GM19324 (cell line): ENCODE measurements around the gene PDE9A.

Source experiments
- ATAC-seq: cut with Tn5 transposase; IDR thresholded peaks from one replicate; pipeline ENCODE4 v1.9.1; 2021; ENCODE audit warnings: mild to moderate bottlenecking, moderate library complexity; ENCODE audit not compliant: unreplicated experiment, low FRiP score

Gene PDE9A

GRCh38 chr21:42684109-42684916 is 30.9 kb downstream of the PDE9A start:
- no peak for ATAC-seq

DNA sequence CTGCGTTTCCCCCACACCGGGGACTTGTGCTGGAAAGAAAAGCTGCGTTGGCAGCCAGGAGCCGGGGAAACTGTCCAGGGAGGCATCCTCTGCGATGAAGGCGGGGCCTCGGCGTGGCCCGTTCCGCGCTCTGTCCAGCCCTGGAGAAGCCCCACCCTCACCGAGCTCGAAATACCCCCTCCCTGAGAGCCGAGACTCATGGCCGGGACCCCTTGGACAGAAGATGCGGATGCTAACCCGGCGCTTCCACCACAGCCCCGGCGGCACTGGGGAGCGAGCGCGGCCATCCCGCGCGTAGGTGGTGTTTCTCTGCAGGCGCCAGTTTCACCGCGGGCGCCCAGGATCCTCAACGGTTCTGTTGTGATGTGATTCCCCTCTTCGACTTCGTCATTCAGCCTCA is 31.6 kb downstream of the PDE9A start:
- no peak for ATAC-seq

DNA sequence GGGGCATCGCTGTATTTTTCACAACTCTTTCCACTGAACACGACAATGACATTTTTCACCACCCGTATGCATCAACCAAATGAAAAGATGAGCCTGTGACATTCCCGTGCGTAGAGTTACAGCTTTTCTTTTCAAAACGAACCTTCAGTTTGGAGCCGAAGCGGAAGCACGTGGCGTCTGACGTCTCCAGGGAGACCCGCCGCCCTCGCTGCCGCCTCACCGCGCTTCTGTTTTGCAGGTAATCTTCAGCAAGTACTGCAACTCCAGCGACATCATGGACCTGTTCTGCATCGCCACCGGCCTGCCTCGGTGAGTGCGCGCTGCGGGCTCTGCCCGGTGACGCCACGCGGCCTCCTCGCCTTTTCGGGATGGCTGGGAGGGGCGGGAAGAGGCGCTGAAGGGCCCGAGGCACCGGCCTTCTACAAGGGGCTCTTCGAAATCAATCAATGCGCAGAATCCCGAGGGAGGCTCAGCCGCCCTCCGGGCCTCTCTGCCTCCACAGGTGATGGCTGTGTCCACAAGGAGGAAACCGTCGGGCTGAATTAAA is 32.6 kb downstream of the PDE9A start:
- no peak for ATAC-seq

GRCh38 chr21:42687796-42688195 is 34.4 kb downstream of the PDE9A start:
- no peak for ATAC-seq

GRCh38 chr21:42688226-42688840 is 34.9 kb downstream of the PDE9A start:
- ATAC-seq, result no peak

DNA sequence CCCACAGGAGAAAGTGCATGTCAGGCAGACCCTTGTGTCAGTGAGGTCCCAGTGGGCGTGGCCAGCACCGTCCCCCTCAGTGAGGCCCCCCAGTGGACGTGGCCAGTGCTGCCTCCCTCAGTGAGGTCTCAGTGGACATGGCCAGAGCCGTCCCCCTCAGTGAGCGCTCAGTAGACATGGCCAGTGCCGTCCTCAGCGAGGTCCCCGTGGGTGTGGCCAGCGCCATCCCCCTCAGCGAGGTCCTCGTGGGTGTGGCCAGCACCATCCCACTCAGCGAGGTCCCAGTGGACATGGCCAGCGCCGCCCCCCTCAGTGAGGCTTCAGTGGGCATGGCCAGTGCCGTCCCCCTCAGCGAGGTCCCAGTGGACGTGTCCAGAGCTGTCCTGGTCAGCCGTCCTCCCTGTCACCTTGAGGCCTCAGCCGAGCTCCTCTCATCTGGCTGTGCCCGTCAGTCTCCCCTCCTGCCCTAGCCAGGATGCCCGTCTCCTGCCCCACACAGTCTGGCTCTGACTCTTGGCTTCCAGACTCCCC is 35.5 kb downstream of the PDE9A start:
- no peak for ATAC-seq

GRCh38 chr21:42690586-42690985 is 37.2 kb downstream of the PDE9A start:
- no peak for ATAC-seq

- ATAC-seq, result no peak
Measured at GRCh38 chr21:42691901-42692559, 38.6 kb downstream of the PDE9A start.

DNA sequence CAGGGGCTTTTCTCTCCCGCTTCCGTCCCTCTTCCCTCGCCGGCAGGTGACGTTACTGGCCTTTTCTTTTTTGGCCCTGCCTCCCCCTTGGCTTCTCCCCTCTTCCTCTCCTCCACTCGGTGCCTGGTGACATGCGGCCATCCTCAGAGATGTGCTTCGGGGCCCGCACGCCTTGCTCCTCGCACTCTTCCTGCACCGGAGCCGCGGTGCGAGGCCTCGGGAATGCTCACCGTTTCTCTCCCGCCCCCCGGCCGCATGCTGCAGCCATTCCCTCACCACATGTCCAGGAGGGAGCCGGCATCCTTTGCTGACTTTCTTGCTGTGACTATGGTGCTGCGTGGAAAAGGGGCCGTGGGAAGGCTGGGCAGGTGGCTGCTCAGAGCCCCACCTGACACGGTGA is 39.3 kb downstream of the PDE9A start:
- no peak for ATAC-seq

- ATAC-seq, result no peak
Measured at GRCh38 chr21:42694751-42695696, 41.6 kb downstream of the PDE9A start.

DNA sequence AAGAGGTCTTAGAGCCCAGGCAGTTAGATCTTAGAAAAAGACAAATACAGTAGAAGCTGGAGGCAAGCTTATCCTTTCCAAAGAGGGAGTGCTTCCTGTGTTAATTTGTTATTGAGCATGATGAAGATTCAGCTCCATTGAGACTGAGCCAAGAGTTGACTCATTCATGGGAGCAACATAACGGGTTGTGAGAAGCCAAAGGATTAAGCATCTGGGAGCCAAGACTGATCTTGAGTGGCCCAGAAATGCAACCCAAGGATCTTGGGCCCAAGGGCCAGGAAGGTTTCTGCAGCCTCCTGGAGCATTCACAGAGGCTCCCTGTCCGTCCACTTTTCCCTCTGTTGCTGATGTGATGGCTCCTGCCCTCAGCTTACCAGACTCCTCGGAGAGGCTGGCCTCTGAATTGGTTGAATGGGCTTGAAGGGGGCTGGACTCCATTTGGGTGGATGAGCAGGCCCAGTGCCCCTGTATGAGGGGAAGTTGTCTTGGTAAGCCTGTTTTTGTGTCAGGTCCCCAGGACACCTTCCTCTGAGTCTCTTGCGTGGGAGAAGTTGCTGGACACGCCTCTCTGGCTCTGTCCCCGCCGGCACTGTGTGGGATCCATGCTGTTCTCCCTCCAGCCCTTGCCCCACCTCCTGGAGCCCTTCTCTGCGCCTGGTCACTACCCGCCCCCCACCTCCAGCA is 42.4 kb downstream of the PDE9A start:
- no peak for ATAC-seq

GRCh38 chr21:42696501-42697040 is 43.1 kb downstream of the PDE9A start:
- no peak for ATAC-seq

GRCh38 chr21:42698733-42699132 is 45.3 kb downstream of the PDE9A start:
- ATAC-seq, result no peak

DNA sequence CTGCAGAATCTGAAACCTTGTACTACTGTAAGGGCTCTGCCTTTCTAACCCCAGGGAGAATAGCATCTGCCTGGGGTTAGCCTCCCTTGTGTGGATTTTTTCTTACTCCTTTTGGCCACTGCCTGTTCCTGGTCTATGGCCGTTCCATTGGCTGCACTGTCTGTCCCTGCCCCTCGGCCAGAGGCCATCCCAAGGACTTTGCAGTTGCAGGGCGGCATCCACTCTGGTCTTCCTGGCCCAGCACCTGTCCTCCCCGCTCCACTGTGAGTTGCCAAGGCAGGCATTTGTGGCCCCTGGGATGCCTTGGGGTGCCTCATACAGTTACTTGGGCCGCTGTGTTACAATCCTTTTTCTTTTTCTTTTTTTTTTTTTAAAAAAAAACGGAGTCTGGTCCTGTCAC is 45.8 kb downstream of the PDE9A start:
- ATAC-seq, result no peak

- ATAC-seq, result no peak
Measured at GRCh38 chr21:42701706-42702456, 48.5 kb downstream of the PDE9A start.

DNA sequence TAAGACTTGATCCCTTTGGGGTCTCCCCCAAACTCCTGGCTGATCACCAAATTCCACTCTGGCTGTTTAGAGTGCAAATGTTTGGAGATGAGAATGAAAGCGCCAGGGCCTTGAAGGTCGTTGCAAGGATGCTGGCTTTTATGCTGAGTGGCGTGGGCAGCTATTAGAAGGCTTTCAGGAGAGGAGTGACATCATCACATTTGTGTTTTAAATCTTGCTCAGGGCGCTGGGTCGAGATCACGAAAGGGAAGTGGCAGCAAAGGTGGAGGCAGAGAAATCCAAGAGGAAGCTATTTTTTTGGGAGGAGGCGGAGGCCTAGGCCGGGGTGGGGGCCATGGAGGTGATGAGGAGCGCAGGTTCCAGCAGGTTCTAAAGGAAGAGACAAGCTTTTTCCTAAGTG is 49.3 kb downstream of the PDE9A start:
- ATAC-seq, result no peak

DNA sequence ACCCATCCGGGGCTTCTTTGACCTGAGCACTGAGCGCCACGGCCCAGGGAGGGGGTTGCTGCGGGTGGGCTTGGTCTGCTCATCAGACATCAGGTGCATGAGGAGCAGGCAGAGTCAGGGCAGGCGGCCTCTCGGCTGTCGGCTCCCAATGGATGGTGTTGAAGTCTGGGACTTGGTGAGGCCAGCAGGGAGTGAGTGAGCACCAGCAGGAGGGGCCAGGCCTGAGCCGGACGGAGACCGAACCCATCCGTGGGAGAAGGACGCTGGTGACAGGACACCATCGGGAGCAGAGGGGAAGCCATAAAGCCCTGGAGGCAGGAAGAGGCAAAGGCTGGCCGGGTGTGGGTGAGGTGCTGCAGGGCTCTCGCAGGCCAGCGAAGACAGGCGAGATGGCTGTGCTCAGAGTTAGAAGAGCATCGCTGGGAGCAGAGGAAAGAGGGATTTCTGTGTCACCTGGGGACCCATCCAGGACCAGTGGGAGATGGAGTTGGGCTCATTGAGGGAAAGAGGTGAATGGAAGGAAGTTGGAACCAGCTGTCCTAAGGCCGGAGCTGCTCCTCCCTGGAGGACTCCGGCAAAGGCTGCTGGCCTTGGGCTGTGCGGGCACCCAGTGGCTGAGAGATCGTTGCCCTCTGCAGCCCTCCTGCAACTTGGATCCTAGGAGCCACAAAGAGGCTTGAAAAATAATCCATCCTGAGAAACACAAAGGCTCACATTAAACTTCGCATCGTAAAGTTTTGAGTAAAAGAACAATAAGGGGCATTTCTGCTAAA is 49.9 kb downstream of the PDE9A start:
- ATAC-seq, result no peak

DNA sequence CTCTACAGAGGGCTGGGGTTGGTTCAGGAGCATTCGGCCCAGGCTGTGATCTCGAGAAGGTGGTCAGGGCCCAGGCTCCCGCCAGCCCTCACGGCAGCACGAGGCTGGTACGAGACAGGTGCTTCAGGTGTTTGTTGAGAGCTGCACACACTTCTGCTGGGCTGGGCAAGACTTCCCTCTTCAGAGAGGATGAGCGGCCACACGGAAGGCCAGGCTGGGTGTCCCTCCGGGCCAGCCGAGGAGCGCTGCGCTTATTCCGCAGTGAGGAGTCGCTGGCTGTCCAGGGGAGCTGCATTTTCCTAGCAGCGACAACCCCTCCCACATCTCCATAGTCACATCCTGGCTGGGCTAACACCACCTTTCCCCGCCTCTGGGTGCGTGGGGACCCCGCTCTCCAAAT is 50.5 kb downstream of the PDE9A start:
- no peak for ATAC-seq
